Lower lobe of right lung (tissue), 2 donors: Measurements from ENCODE around the gene HDAC9. TPM values are rescaled to one million over a fixed set of nuclear protein-coding genes. Genes with fewer than 3 reads are reported as not detected.

Source experiments
- ATAC-seq, 2 donors: fragments of 200-7000 bp; cut with Tn5 transposase; one replicate each; pipeline ENCODE4 v1.9.1; 2020 to 2022; ENCODE audit warnings: mild to moderate bottlenecking in 2 of 2, moderate library complexity in 2 of 2
- DNase-seq: peaks from one replicate; pipeline ENCODE4 v3.0.0-alpha.2; 2020
- H3K27ac ChIP-seq: fragments of 200-600 bp; one replicate; pipeline ENCODE4 v1.8.0; 2022
- H3K27me3 ChIP-seq: fragments of 200-600 bp; one replicate; pipeline ENCODE4 v1.8.0; 2022; ENCODE audit warnings: low read depth
- H3K36me3 ChIP-seq: fragments of 200-600 bp; one replicate; pipeline ENCODE4 v1.8.0; 2022; ENCODE audit warnings: mild to moderate bottlenecking
- H3K4me1 ChIP-seq: fragments of 200-600 bp; one replicate; pipeline ENCODE4 v1.8.0; 2022
- H3K4me3 ChIP-seq: fragments of 200-600 bp; one replicate; pipeline ENCODE4 v1.8.0; 2022; ENCODE audit warnings: mild to moderate bottlenecking
- H3K9me3 ChIP-seq: fragments of 200-600 bp; one replicate; pipeline ENCODE4 v1.8.0; 2022
- intact Hi-C: fragments of 100-400 bp; cut with DNase I; formaldehyde crosslinking; loops from one replicate; pipeline ENCODE4 v1.11.0; 2022
- total RNA-seq: library from RNA; stranded (reverse); fragmentation: NEBNext Ultra II Directional; extraction: Animal tissue kit (Norgen Biotek cat#: 25700); gene quantifications from one replicate; pipeline ENCODE4 v1.2.1, GENCODE V29; 2021
- TF ChIP-seq, protein P1 (sequence below): fragments of 200-600 bp; IDR thresholded peaks from one replicate; pipeline ENCODE4 v1.8.0; 2022; ENCODE audit warnings: antibody characterized with exemption, mild to moderate bottlenecking
- donor health status: DM: no; HTN: yes; CAD: no; lungs with severe emphysema.

HDAC9 gene
- total RNA-seq, 1 donor from 2014 or later: 14.3 TPM

DNA sequence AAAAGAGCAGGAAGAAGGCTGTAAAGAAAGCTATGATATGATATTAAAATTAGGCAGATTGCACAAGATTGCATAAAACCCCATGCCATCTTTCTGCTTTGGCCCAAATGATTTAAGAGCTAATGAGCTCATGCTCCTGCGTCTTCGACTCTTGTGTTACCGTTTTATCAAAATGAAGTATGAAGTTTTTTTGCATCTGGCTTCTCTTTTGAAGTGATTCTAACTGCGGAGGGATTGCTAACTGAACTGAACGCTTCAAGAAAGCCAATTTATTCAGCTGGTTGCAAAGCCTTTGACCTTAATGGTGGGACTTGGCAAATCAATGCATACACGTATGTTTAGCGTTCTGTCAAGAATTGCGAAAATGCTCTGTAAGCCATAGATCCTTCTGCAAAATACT, 339.0 kb downstream of the HDAC9 start:
- no peak for DNase-seq
- Histone ChIP-seq H3K4me1 (no peaks in the 10 kb centered on the region), H3K27ac (no peak overlapping the region), H3K9me3 (no peaks in the 10 kb centered on the region), H3K36me3 (no peaks in the 10 kb centered on the region), H3K27me3 (no peaks in the 10 kb centered on the region), H3K4me3 (no peak overlapping the region)
- intact Hi-C loops: no loop called here
- TF ChIP-seq, protein P1, sequence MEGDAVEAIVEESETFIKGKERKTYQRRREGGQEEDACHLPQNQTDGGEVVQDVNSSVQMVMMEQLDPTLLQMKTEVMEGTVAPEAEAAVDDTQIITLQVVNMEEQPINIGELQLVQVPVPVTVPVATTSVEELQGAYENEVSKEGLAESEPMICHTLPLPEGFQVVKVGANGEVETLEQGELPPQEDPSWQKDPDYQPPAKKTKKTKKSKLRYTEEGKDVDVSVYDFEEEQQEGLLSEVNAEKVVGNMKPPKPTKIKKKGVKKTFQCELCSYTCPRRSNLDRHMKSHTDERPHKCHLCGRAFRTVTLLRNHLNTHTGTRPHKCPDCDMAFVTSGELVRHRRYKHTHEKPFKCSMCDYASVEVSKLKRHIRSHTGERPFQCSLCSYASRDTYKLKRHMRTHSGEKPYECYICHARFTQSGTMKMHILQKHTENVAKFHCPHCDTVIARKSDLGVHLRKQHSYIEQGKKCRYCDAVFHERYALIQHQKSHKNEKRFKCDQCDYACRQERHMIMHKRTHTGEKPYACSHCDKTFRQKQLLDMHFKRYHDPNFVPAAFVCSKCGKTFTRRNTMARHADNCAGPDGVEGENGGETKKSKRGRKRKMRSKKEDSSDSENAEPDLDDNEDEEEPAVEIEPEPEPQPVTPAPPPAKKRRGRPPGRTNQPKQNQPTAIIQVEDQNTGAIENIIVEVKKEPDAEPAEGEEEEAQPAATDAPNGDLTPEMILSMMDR: no peak
- ATAC-seq: no peak

DNA sequence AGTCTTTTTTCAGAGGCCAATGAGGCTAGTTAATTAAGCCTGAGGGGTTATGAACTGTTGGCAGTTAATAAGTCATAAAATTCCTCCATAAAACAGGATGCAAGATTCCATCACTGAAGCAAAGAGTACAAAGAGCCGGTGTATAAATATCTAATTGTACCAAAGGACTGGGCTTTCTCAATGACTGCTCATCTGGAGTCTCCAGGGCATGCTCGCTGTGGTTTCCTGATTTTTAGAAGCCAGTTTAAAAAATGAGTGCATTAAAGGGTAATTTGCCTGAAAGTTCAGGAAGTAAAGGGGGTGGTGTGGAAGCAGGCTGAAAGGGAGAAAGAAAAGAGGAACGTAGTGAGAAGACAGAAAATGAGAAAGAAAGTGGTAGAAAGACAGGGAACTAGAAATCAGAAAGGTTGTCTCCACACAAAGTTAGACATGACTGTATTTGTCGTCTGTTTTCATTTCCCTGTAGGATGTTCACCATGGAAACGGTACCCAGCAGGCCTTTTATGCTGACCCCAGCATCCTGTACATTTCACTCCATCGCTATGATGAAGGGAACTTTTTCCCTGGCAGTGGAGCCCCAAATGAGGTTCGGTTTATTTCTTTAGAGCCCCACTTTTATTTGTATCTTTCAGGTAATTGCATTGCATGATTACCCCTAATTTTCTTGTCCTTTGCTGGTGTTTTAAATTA, 339.6 kb downstream of the HDAC9 start:
- TF ChIP-seq, protein P1: no peak
- DNase-seq (no peak), ATAC-seq (no peak)
- H3K27ac ChIP-seq: no peak overlapping the region
- H3K27me3 ChIP-seq: no peaks in the 10 kb centered on the region
- H3K4me1 ChIP-seq: no peaks in the 10 kb centered on the region
- no peak overlapping the region for H3K4me3 ChIP-seq
- intact Hi-C loops: no loop called here
- no peaks in the 10 kb centered on the region for H3K9me3 ChIP-seq
- no peaks in the 10 kb centered on the region for H3K36me3 ChIP-seq

DNA sequence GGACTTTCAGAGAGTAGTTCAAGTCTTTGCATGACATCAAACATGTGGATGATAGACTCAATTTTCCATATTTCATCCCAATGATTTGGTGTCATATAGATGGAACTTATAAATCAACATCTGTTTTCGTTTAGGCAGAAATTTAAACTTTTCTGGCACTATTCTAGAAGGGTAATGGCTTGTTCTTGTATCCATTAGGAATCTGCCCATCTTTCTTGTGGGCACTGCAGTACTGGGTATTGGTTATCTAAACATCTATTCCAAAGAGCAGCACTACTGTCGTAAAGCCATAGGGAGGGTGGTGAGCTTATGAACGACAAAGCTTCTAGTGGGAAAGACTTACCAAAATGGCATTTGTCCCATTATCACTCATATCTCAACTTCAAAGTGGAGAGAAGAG, 348.4 kb downstream of the HDAC9 start:
- no peak overlapping the region for H3K4me3 ChIP-seq
- TF ChIP-seq, protein P1: no peak
- no peak for DNase-seq
- no peaks in the 10 kb centered on the region for H3K9me3 ChIP-seq
- ATAC-seq: no peak
- no peaks in the 10 kb centered on the region for H3K4me1 ChIP-seq
- H3K27me3 ChIP-seq: no peaks in the 10 kb centered on the region
- no peaks in the 10 kb centered on the region for H3K36me3 ChIP-seq
- no peak overlapping the region for H3K27ac ChIP-seq
- intact Hi-C loops: no loop called here

DNA sequence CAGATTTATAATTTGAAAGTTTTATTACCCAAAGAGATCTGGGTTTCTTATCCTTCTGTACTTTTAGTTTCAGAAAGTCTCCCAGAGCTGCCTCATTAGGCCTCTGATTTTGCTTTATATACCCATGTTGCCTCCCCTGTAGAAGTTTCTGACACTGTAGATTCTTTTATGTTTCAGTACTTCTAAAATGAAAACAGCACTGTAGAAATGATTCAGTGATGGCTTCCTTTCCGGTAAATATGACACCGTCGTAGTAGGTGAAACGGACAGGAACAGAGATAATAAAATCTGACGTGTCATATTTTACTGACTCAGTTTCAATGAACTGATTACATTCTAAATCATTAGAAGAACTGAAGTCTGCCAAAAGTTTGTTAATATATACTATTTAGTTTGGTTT, 349.2 kb downstream of the HDAC9 start:
- intact Hi-C loops: no loop called here

DNA sequence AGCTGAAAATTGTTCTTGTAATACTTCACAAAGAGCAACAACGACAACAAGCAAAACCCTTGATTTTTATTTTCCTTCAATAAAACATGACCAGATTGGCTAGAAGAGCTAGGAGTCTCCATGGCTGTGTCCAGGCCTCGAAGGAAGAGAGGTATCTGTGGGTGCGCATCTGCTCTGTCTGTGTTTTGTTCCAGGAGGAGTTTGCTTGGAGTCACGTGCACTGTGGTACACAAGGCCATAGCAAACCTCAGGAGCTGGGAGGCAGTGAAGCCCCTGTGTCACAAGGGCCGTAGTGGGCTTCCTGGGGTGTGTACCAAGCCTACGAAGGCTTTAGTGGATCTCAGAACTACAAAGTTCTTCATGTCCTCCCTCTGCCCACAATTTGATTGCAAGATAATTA, 350.2 kb downstream of the HDAC9 start:
- H3K9me3 ChIP-seq: no peaks in the 10 kb centered on the region
- intact Hi-C loops: no loop called here
- H3K4me1 ChIP-seq: no peaks in the 10 kb centered on the region
- TF ChIP-seq, protein P1: no peak
- no peaks in the 10 kb centered on the region for H3K36me3 ChIP-seq
- ATAC-seq (no peak), DNase-seq (no peak)
- H3K27ac ChIP-seq: no peak overlapping the region
- no peaks in the 10 kb centered on the region for H3K27me3 ChIP-seq
- H3K4me3 ChIP-seq: no peak overlapping the region

More for the DNA sequence above, 349.2 kb downstream of the HDAC9 start:
- TF ChIP-seq, protein P1: no peak
- Histone ChIP-seq H3K27ac (no peak overlapping the region), H3K4me3 (no peak overlapping the region), H3K27me3 (no peaks in the 10 kb centered on the region), H3K36me3 (no peaks in the 10 kb centered on the region), H3K4me1 (no peaks in the 10 kb centered on the region), H3K9me3 (no peaks in the 10 kb centered on the region)
- no peak for ATAC-seq
- no peak for DNase-seq
